Neural cell (in vitro differentiated cells): ENCODE measurements around the gene GLRX. TPM values are rescaled to one million over a fixed set of nuclear protein-coding genes. Genes with fewer than 3 reads are reported as not detected.

Experiments used
- H2AFZ ChIP-seq: fragments of 200-600, 300-800 bp; sonication (generic), shearing (Covaris generic); 2 replicates; pipeline ENCODE4 v1.6.0; 2014; ENCODE audit warnings: low read depth, mild to moderate bottlenecking, antibody characterized with exemption, low read length, moderate library complexity
- H3F3A ChIP-seq: fragments of 200-600 bp; shearing (Covaris generic); 2 replicates; pipeline ENCODE4 v1.6.1; 2016; ENCODE audit warnings: mild to moderate bottlenecking, moderate library complexity, mixed read lengths, antibody characterized with exemption, low read length; ENCODE audit not compliant: insufficient read depth, poor library complexity, severe bottlenecking
- H3K27ac ChIP-seq: fragments of 200-600, 300-800 bp; sonication (generic), shearing (Covaris generic); 2 replicates; pipeline ENCODE4 v1.5.1; 2014; ENCODE audit warnings: mild to moderate bottlenecking, low read length, moderate library complexity
- H3K27me3 ChIP-seq: fragments of 300-800, 200-600 bp; sonication (generic), shearing (Covaris generic); 2 replicates; pipeline ENCODE4 v1.6.0; 2014; ENCODE audit warnings: mild to moderate bottlenecking, low read depth, low read length, moderate library complexity; ENCODE audit not compliant: insufficient read depth
- H3K36me3 ChIP-seq: fragments of 300-800, 200-600 bp; sonication (generic), shearing (Covaris generic); 2 replicates; pipeline ENCODE4 v1.5.1; 2014; ENCODE audit warnings: mild to moderate bottlenecking, antibody characterized with exemption, low read length, moderate library complexity; ENCODE audit not compliant: insufficient read depth
- H3K4me2 ChIP-seq: fragments of 300-800, 200-600 bp; sonication (generic), shearing (Covaris generic); 2 replicates; pipeline ENCODE4 v1.6.0; 2014; ENCODE audit warnings: mild to moderate bottlenecking, low read length
- H3K4me3 ChIP-seq: fragments of 300-800, 200-600 bp; sonication (generic), shearing (Covaris generic); 2 replicates; pipeline ENCODE4 v1.5.1; 2014; ENCODE audit warnings: mild to moderate bottlenecking, low read length, moderate library complexity
- H3K79me2 ChIP-seq: fragments of 200-600 bp; shearing (Covaris generic); replicated peaks from 2 replicates; pipeline ENCODE4 v1.6.0; 2014; ENCODE audit warnings: mild to moderate bottlenecking, low read length, moderate library complexity; ENCODE audit not compliant: insufficient read depth
- H3K9ac ChIP-seq: fragments of 300-800, 200-600 bp; sonication (generic), shearing (Covaris generic); 2 replicates; pipeline ENCODE4 v1.6.1; 2016; ENCODE audit warnings: mild to moderate bottlenecking, low read length, mixed read lengths
- H3K9me2 ChIP-seq: fragments of 200-600 bp; shearing (Covaris generic); 2 replicates; pipeline ENCODE4 v1.6.1; 2016; ENCODE audit warnings: mild to moderate bottlenecking, low read length, mixed read lengths; ENCODE audit not compliant: insufficient read depth
- H3K9me3 ChIP-seq: fragments of 200-600, 300-800 bp; sonication (generic), shearing (Covaris generic); 2 replicates; pipeline ENCODE4 v1.6.1; 2016; ENCODE audit warnings: mild to moderate bottlenecking, mixed run types, low read length, moderate library complexity, mixed read lengths
- H4K20me1 ChIP-seq: fragments of 200-600 bp; shearing (Covaris generic); 2 replicates; pipeline ENCODE4 v1.6.1; 2016; ENCODE audit warnings: mild to moderate bottlenecking, mixed run types; ENCODE audit not compliant: insufficient read depth
- CTCF ChIP-seq: fragments of 450-650 bp; IDR thresholded peaks from 2 replicates; pipeline ENCODE4 v1.5.1; 2014; ENCODE audit warnings: antibody characterized with exemption, mild to moderate bottlenecking, moderate library complexity; ENCODE audit not compliant: poor library complexity, severe bottlenecking
- EP300 ChIP-seq: fragments of 450-650 bp; conservative IDR thresholded peaks from 2 replicates; pipeline ENCODE4 v1.6.1; 2014; ENCODE audit warnings: antibody characterized with exemption, mild to moderate bottlenecking, moderate library complexity; ENCODE audit not compliant: poor library complexity, severe bottlenecking
- EZH2 ChIP-seq: fragments of 200-600, 300-800 bp; shearing (Covaris generic), sonication (generic); IDR thresholded peaks from 2 replicates; pipeline ENCODE4 v1.6.1; 2014; ENCODE audit warnings: antibody characterized with exemption, low read length, borderline replicate concordance, mild to moderate bottlenecking; ENCODE audit not compliant: insufficient read depth, poor library complexity, severe bottlenecking
- MXI1 ChIP-seq: fragments of 450-650 bp; conservative IDR thresholded peaks from 2 replicates; pipeline ENCODE4 v1.6.1; 2014; ENCODE audit warnings: antibody characterized with exemption, mild to moderate bottlenecking; ENCODE audit not compliant: poor library complexity, severe bottlenecking
- POLR2AphosphoS5 ChIP-seq: IDR thresholded peaks from 2 replicates; pipeline ENCODE4 v1.6.1; 2012
- RAD21 ChIP-seq: fragments of 450-650 bp; conservative IDR thresholded peaks from 2 replicates; pipeline ENCODE4 v1.6.1; 2014; ENCODE audit warnings: antibody characterized with exemption, mild to moderate bottlenecking, moderate library complexity
- REST ChIP-seq: IDR thresholded peaks from 2 replicates; pipeline ENCODE4 v1.6.1; 2012; ENCODE audit warnings: borderline replicate concordance
- SMC3 ChIP-seq: fragments of 450-650 bp; conservative IDR thresholded peaks from 2 replicates; pipeline ENCODE4 v1.6.1; 2014; ENCODE audit warnings: antibody characterized with exemption, mild to moderate bottlenecking, moderate library complexity; ENCODE audit not compliant: poor library complexity
- TAF1 ChIP-seq: IDR thresholded peaks from 2 replicates; pipeline ENCODE4 v1.6.1; 2012; ENCODE audit warnings: low read depth
- polyA plus RNA-seq: library from polyadenylated mRNA; depleted of rRNA; stranded (reverse); fragments of >200 nt; gene quantifications from 2 replicates; pipeline ENCODE4 v1.2.3, GENCODE V29; 2014

The GLRX gene
- polyA plus RNA-seq, 1 donor from 2014 or later = 54.0 TPM

GRCh38 chr5:95862671-95863382 lies 40.3 kb upstream of the GLRX start:
- H3F3A ChIP-seq = no peaks in the 10 kb centered on the region
- no peak for TF ChIP-seq RAD21
- TF ChIP-seq POLR2AphosphoS5 = no peak
- TF ChIP-seq EP300 = no peak
- no peak for TF ChIP-seq MXI1
- no peak for TF ChIP-seq CTCF
- TF ChIP-seq EZH2 = no peak
- TF ChIP-seq TAF1 = no peak
- no peak for TF ChIP-seq SMC3
- TF ChIP-seq REST = no peak
- no peak overlapping the region for H2AFZ ChIP-seq
- H3K27ac ChIP-seq = no peak overlapping the region
- no peaks in the 10 kb centered on the region for H3K9me2 ChIP-seq
- no peak overlapping the region for H3K4me2 ChIP-seq
- no peak overlapping the region for H3K4me3 ChIP-seq
- no peaks in the 10 kb centered on the region for H3K36me3 ChIP-seq
- H3K9ac ChIP-seq = no peak overlapping the region
- no peaks in the 10 kb centered on the region for H4K20me1 ChIP-seq
- no peaks in the 10 kb centered on the region for H3K79me2 ChIP-seq
- no peaks in the 10 kb centered on the region for H3K27me3 ChIP-seq
- H3K9me3 ChIP-seq = no peaks in the 10 kb centered on the region

GRCh38 chr5:95861864-95862561 lies 39.5 kb upstream of the GLRX start:
- Histone ChIP-seq H3K36me3 (no peaks in the 10 kb centered on the region), H3K9ac (no peak overlapping the region), H4K20me1 (no peaks in the 10 kb centered on the region), H3K9me2 (no peaks in the 10 kb centered on the region), H3K4me2 (no peak overlapping the region), H3F3A (no peaks in the 10 kb centered on the region), H3K79me2 (no peaks in the 10 kb centered on the region), H3K27me3 (no peaks in the 10 kb centered on the region), H3K27ac (no peak overlapping the region), H3K9me3 (no peaks in the 10 kb centered on the region), H3K4me3 (no peak overlapping the region), H2AFZ (no peak overlapping the region)
- TF ChIP-seq TAF1 = no peak
- no peak for TF ChIP-seq EP300
- no peak for TF ChIP-seq POLR2AphosphoS5
- TF ChIP-seq REST = no peak
- no peak for TF ChIP-seq SMC3
- TF ChIP-seq RAD21 = no peak
- no peak for TF ChIP-seq MXI1
- no peak for TF ChIP-seq CTCF
- TF ChIP-seq EZH2 = no peak
